H1 (cell line): ENCODE data around the gene PARD3. TPM values are rescaled to one million over a fixed set of nuclear protein-coding genes. Genes with fewer than 3 reads are reported as not detected.

Experiments
- CTCF ChIA-PET: fragments of 300-600 bp; sonication (Branson Sonifier 250); formaldehyde crosslinking; loops from one replicate; lab custom pipeline; 2021; ENCODE audit not compliant: partially characterized antibody; lab: Charles Lee
- POLR2A ChIA-PET: fragments of 300-600 bp; sonication (Branson Sonifier 250); formaldehyde crosslinking; loops from one replicate; lab custom pipeline; 2021; ENCODE audit warnings: inconsistent platforms; ENCODE audit not compliant: partially characterized antibody; lab: Charles Lee
- DNase-seq, 2 experiments: peaks; one replicate each; pipeline versions ENCODE4 v3.0.0 to v3.0.0-alpha.2; 2010 to 2022; ENCODE audit warnings: low spot score in 2 of 2, low read depth in 1 of 2, mixed read lengths in 1 of 2
- FAIRE-seq: peaks from 2 replicates; lab custom pipeline; 2011; peaks lifted over from hg19 to GRCh38; lab: Jason Lieb, UNC
- H2AFZ ChIP-seq: 2 replicates; pipeline ENCODE4 v1.8.1; 2012; ENCODE audit warnings: low read length, inconsistent platforms
- H2AK5ac ChIP-seq: 2 replicates; pipeline ENCODE4 v1.6.1; 2013; ENCODE audit warnings: low read depth, low read length
- H2BK120ac ChIP-seq: replicated peaks from 2 replicates; pipeline ENCODE3; 2013; ENCODE audit warnings: low read depth, low read length, inconsistent platforms
- H2BK12ac ChIP-seq: 2 replicates; pipeline ENCODE4 v1.6.1; 2013; ENCODE audit warnings: low read depth, low read length
- H2BK15ac ChIP-seq: 2 replicates; pipeline ENCODE4 v1.6.1; 2013; ENCODE audit warnings: low read length
- H2BK20ac ChIP-seq: 2 replicates; pipeline ENCODE4 v1.6.1; 2013; ENCODE audit warnings: low read length
- H2BK5ac ChIP-seq: 2 replicates; pipeline ENCODE4 v1.6.1; 2013; ENCODE audit warnings: low read depth, low read length
- H3K14ac ChIP-seq: 2 replicates; pipeline ENCODE4 v1.6.1; 2013; ENCODE audit warnings: inconsistent platforms; ENCODE audit not compliant: insufficient read length
- H3K18ac ChIP-seq: 2 replicates; pipeline ENCODE4 v1.6.1; 2013; ENCODE audit warnings: low read length; ENCODE audit errors: extremely low read depth
- H3K23ac ChIP-seq: 2 replicates; pipeline ENCODE4 v1.6.1; 2013; ENCODE audit warnings: inconsistent platforms; ENCODE audit not compliant: insufficient read length
- H3K23me2 ChIP-seq: 2 replicates; pipeline ENCODE4 v1.6.1; 2013; ENCODE audit warnings: low read depth, low read length
- H3K27ac ChIP-seq: 2 replicates; pipeline ENCODE4 v1.6.1; 2011; ENCODE audit warnings: low read depth, low read length, inconsistent platforms
- H3K27me3 ChIP-seq, 4 experiments: replicated peaks in 1 of 4; 1 replicate in 1 of 4; 2 replicates in 3 of 4; pipeline versions ENCODE4 v1.6.1 to v1.8.1; 2011 to 2013; ENCODE audit warnings: low read length in 3 of 4, mild to moderate bottlenecking in 3 of 4, inconsistent platforms in 2 of 4, mixed read lengths in 2 of 4, moderate library complexity in 1 of 4; ENCODE audit not compliant: control insufficient read depth in 3 of 4, insufficient read depth in 3 of 4; ENCODE audit errors: extremely low read depth in 1 of 4
- H3K36me3 ChIP-seq, 4 experiments: 2 replicates each; pipeline versions ENCODE4 v1.6.1 to v1.8.1; 2011 to 2013; ENCODE audit warnings: mild to moderate bottlenecking in 4 of 4, low read length in 3 of 4, moderate library complexity in 2 of 4, control low read depth in 1 of 4, inconsistent platforms in 1 of 4; ENCODE audit not compliant: insufficient read depth in 4 of 4, control insufficient read depth in 2 of 4
- H3K4ac ChIP-seq: replicated peaks from 2 replicates; pipeline ENCODE3; 2013; ENCODE audit warnings: low read length, low read depth, mixed read lengths, inconsistent platforms; ENCODE audit not compliant: insufficient read length
- H3K4me1 ChIP-seq, 4 experiments: replicated peaks in 1 of 4; 1 replicate in 1 of 4; 2 replicates in 3 of 4; pipeline versions ENCODE4 v1.6.1 to v1.8.1; 2011 to 2013; ENCODE audit warnings: low read length in 3 of 4, inconsistent platforms in 2 of 4, mixed read lengths in 1 of 4; ENCODE audit not compliant: insufficient read depth in 4 of 4, control insufficient read depth in 3 of 4
- H3K4me2 ChIP-seq, 2 experiments: 2 replicates each; pipeline versions ENCODE4 v1.6.1 to v1.8.1; 2011 to 2013; ENCODE audit warnings: low read depth in 2 of 2, low read length in 2 of 2, control low read depth in 1 of 2, inconsistent platforms in 1 of 2, mild to moderate bottlenecking in 1 of 2; ENCODE audit not compliant: insufficient read depth in 1 of 2
- H3K4me3 ChIP-seq, 4 experiments: fragments of 200-600, 300-600 bp in 1 of 4; sonication (generic), shearing (Covaris generic), sonication (Bioruptor Twin) in 1 of 4; 2 replicates each; pipeline versions ENCODE4 v1.5.1 to v1.8.1; 2011 to 2016; ENCODE audit warnings: low read length in 4 of 4, low read depth in 3 of 4, control low read depth in 2 of 4, inconsistent platforms in 2 of 4, mild to moderate bottlenecking in 2 of 4, mixed read lengths in 1 of 4, moderate library complexity in 1 of 4; ENCODE audit not compliant: insufficient read depth in 2 of 4; ENCODE audit errors: extremely low read depth in 1 of 4
- H3K56ac ChIP-seq: replicated peaks from 2 replicates; pipeline ENCODE3; 2013; ENCODE audit warnings: low read depth, mild to moderate bottlenecking, mixed read lengths, low read length, inconsistent platforms; ENCODE audit not compliant: insufficient read length
- H3K79me1 ChIP-seq: 2 replicates; pipeline ENCODE4 v1.6.1; 2013; ENCODE audit warnings: low read depth, low read length, control low read depth
- H3K79me2 ChIP-seq, 2 experiments: 2 replicates each; pipeline versions ENCODE4 v1.6.1 to v1.8.1; 2012 to 2013; ENCODE audit warnings: low read length in 2 of 2, mild to moderate bottlenecking in 2 of 2, inconsistent platforms in 1 of 2; ENCODE audit not compliant: insufficient read depth in 2 of 2, control insufficient read depth in 1 of 2
- H3K9ac ChIP-seq, 4 experiments: replicated peaks in 1 of 4; 1 replicate in 1 of 4; 2 replicates in 3 of 4; pipeline versions ENCODE4 v1.6.1 to v1.8.1; 2011 to 2013; ENCODE audit warnings: low read depth in 3 of 4, low read length in 3 of 4, control low read depth in 2 of 4, mild to moderate bottlenecking in 2 of 4, moderate library complexity in 2 of 4, inconsistent platforms in 1 of 4; ENCODE audit errors: extremely low read depth in 1 of 4
- H3K9me3 ChIP-seq, 2 experiments: 2 replicates each; pipeline versions ENCODE4 v1.6.1 to v1.8.1; 2012 to 2013; ENCODE audit warnings: mild to moderate bottlenecking in 2 of 2, moderate library complexity in 2 of 2, control low read depth in 1 of 2, inconsistent platforms in 1 of 2, low read depth in 1 of 2, low read length in 1 of 2, mixed read lengths in 1 of 2; ENCODE audit not compliant: insufficient read depth in 2 of 2
- H4K20me1 ChIP-seq, 2 experiments: replicated peaks in 1 of 2; 2 replicates each; pipeline versions ENCODE3 to v1.8.1; 2011 to 2013; ENCODE audit warnings: inconsistent platforms in 2 of 2, low read length in 2 of 2, mild to moderate bottlenecking in 1 of 2; ENCODE audit not compliant: insufficient read depth in 2 of 2, control insufficient read depth in 1 of 2
- H4K5ac ChIP-seq: 2 replicates; pipeline ENCODE4 v1.6.1; 2013; ENCODE audit warnings: low read length, low read depth, mixed read lengths, inconsistent platforms; ENCODE audit not compliant: insufficient read length
- H4K8ac ChIP-seq: 2 replicates; pipeline ENCODE4 v1.8.0; 2013; ENCODE audit warnings: mild to moderate bottlenecking, moderate library complexity, low read length, inconsistent platforms; ENCODE audit not compliant: insufficient read depth; ENCODE audit errors: extremely low read depth
- H4K91ac ChIP-seq: replicated peaks from 2 replicates; pipeline ENCODE3; 2013; ENCODE audit warnings: low read length, mixed read lengths, inconsistent platforms; ENCODE audit not compliant: insufficient read length
- BRCA1 ChIP-seq: IDR thresholded peaks from 2 replicates; pipeline ENCODE4 v1.6.1; 2012; ENCODE audit warnings: low read depth, low read length, improper control_type of control experiment
- CREB1 ChIP-seq: IDR thresholded peaks from 2 replicates; pipeline ENCODE4 v1.6.1; 2012; ENCODE audit warnings: inconsistent platforms
- CTBP2 ChIP-seq: IDR thresholded peaks from 2 replicates; pipeline ENCODE4 v1.7.0; 2011; ENCODE audit warnings: borderline replicate concordance, mild to moderate bottlenecking, moderate library complexity, mixed read lengths, low read length; ENCODE audit not compliant: insufficient read depth, insufficient read length
- GABPA ChIP-seq: IDR thresholded peaks from 2 replicates; pipeline ENCODE4 v1.6.1; 2011; ENCODE audit warnings: mild to moderate bottlenecking, low read length, moderate library complexity, borderline replicate concordance; ENCODE audit not compliant: insufficient read depth
- JUN ChIP-seq: IDR thresholded peaks from 2 replicates; pipeline ENCODE4 v1.6.1; 2011; ENCODE audit warnings: low read depth, mild to moderate bottlenecking, improper control_type of control experiment, low read length
- JUND ChIP-seq: IDR thresholded peaks from 2 replicates; pipeline ENCODE4 v1.6.1; 2011; ENCODE audit warnings: mild to moderate bottlenecking, improper control_type of control experiment, low read length
- POLR2AphosphoS5 ChIP-seq: IDR thresholded peaks from 2 replicates; pipeline ENCODE4 v1.6.1; 2011; ENCODE audit warnings: low read depth, low read length
- RAD21 ChIP-seq, 2 experiments: IDR thresholded peaks in 1 of 2; conservative IDR thresholded peaks in 1 of 2; 2 replicates each; pipeline ENCODE4 v1.6.1; 2011; ENCODE audit warnings: low read depth in 2 of 2, low read length in 2 of 2, improper control_type of control experiment in 1 of 2, inconsistent platforms in 1 of 2, mild to moderate bottlenecking in 1 of 2, moderate library complexity in 1 of 2
- SIN3A ChIP-seq, 2 experiments: IDR thresholded peaks in 1 of 2; conservative IDR thresholded peaks in 1 of 2; 2 replicates each; pipeline ENCODE4 v1.6.1; 2011 to 2012; ENCODE audit warnings: low read length in 2 of 2, improper control_type of control experiment in 1 of 2, low read depth in 1 of 2, mild to moderate bottlenecking in 1 of 2
- SP2 ChIP-seq: IDR thresholded peaks from 2 replicates; pipeline ENCODE4 v1.6.1; 2012; ENCODE audit warnings: mild to moderate bottlenecking, low read length, inconsistent platforms
- TAF1 ChIP-seq: IDR thresholded peaks from 2 replicates; pipeline ENCODE4 v1.6.1; 2011; ENCODE audit warnings: mild to moderate bottlenecking, low read depth, low read length
- WGBS, 2 experiments: shearing (Covaris generic) in 1 of 2; methylation state at CpG; one replicate each; pipeline versions ENCODE4 v1.1.6 to v1.1.7; 2013 to 2015; ENCODE audit warnings: low lambda C conversion rate in 2 of 2, mixed read lengths in 2 of 2, inconsistent platforms in 1 of 2, low coverage in 1 of 2, missing lambda C conversion rate in 1 of 2; ENCODE audit not compliant: insufficient replicate concordance in 2 of 2, insufficient coverage in 1 of 2, insufficient read length in 1 of 2; ENCODE audit errors: extremely low coverage in 1 of 2, missing lambda C conversion rate in 1 of 2; 5-methylcytosine and 5-hydroxymethylcytosine counted together
- polyA plus RNA-seq, 7 experiments: library from polyadenylated mRNA; depleted of rRNA in 3 of 7; stranded (reverse) in 5 of 7; unstranded in 2 of 7; fragments of >200 nt in 5 of 7; fragments of 200-250 nt in 2 of 7; gene quantifications; 1 replicate in 5 of 7; 2 replicates in 1 of 7; 4 replicates in 1 of 7; pipeline versions ENCODE4 v1.2.1 to v1.2.3, GENCODE V29; 2011 to 2013; ENCODE audit warnings: missing spikeins in 2 of 7, mixed read lengths in 2 of 7
- total RNA-seq: library from RNA; stranded (reverse); fragmentation: NEBNext Ultra II Directional; extraction: Animal tissue kit (Norgen Biotek cat#: 25700); gene quantifications from 2 replicates; pipeline ENCODE4 v1.2.1, GENCODE V29; 2021
- TF ChIP-seq, protein P1 (sequence below): IDR thresholded peaks from 2 replicates; pipeline ENCODE4 v1.6.1; 2011; ENCODE audit warnings: low read length, improper control_type of control experiment
- TF ChIP-seq, protein P2 (sequence below): IDR thresholded peaks from 2 replicates; pipeline ENCODE4 v1.6.1; 2011; ENCODE audit warnings: low read depth, mild to moderate bottlenecking, low read length; ENCODE audit not compliant: insufficient read depth

PARD3 gene
- total and polyA plus RNA-seq, 2 of the 8 experiments (the other 6 are each of a cell fraction or from before 2014, with no cell fraction given): 19.7 to 49.1 TPM

DNA sequence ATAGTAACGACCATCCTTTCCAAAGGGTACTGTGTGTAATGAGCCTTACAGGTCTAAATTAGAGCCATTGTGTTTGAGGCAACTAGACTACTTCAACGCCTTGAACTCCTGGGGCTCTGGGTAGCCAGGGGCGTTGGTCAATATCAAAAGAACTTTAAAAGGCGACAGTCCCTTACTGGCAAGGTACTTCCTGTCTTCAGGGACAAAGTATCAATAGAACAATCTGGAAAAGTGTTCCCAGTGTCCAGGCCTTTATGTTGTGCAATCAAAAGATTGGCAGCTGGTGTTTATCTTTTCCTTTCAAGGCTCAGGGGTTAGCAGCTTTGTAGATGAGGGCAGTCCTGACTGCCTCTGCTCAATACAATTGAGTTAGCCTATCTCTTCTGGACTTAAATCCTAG lies 284.3 kb downstream of the PARD3 start:
- H4K8ac ChIP-seq: no peak overlapping the region
- WGBS, 2 experiments: 90% methylated on average over 4 of the region's 4 CpGs; no CpG with 5 or more reads in 1 of the 2 experiments
- H3K27me3 ChIP-seq: no peaks in the 10 kb centered on the region
- H3K36me3 ChIP-seq: no peaks in the 10 kb centered on the region
- peaks cover 0 to 16% of the 10 kb centered on the region in 2 experiments; a peak in 2 of 4 replicates for H3K79me2 ChIP-seq
- no peak overlapping the region for H3K4ac ChIP-seq
- no peak overlapping the region for H2BK15ac ChIP-seq
- CTCF ChIA-PET: no interaction called here
- no peaks in the 10 kb centered on the region for H3K79me1 ChIP-seq
- H3K23ac ChIP-seq: no peak overlapping the region
- no peaks in the 10 kb centered on the region for H3K23me2 ChIP-seq
- FAIRE-seq (no peak), DNase-seq (no peak)
- no peak overlapping the region for H3K14ac ChIP-seq
- POLR2A ChIA-PET: no interaction called here
- H2BK5ac ChIP-seq: no peak overlapping the region
- H2AK5ac ChIP-seq: no peak overlapping the region
- no peak overlapping the region for H4K91ac ChIP-seq
- H3K18ac ChIP-seq: no peak overlapping the region
- no peak overlapping the region for H2BK20ac ChIP-seq
- no peak overlapping the region for H2AFZ ChIP-seq
- H2BK120ac ChIP-seq: no peak overlapping the region
- H3K27ac ChIP-seq: no peak overlapping the region
- H3K4me3 ChIP-seq: no peak overlapping the region
- H3K4me2 ChIP-seq: no peak overlapping the region
- no peak overlapping the region for H3K56ac ChIP-seq
- H3K9ac ChIP-seq: no peak overlapping the region
- no peak overlapping the region for H4K5ac ChIP-seq
- no peaks in the 10 kb centered on the region for H3K9me3 ChIP-seq
- H4K20me1 ChIP-seq: peaks cover 0 to 2% of the 10 kb centered on the region in 2 experiments
- H3K4me1 ChIP-seq: peaks cover 3 to 25% (median 14%) of the 10 kb centered on the region in 4 experiments; a peak in 6 of 7 replicates
- no peak overlapping the region for H2BK12ac ChIP-seq
- TF ChIP-seq GABPA (no peak), TAF1 (no peak), SIN3A (conservative IDR thresholded peaks at IDR 0.05 in 1 of 2, IDR thresholded peaks at IDR 0.05 in 1 of 2; ENCODE audit: low read depth in 1 of 2, low read length in 2 of 2) (no peak), CTBP2 (no peak), RAD21 (IDR thresholded peaks at IDR 0.05 in 1 of 2, conservative IDR thresholded peaks at IDR 0.05 in 1 of 2; ENCODE audit: low read depth in 2 of 2, low read length in 2 of 2) (no peak), JUN (no peak), SP2 (no peak), BRCA1 (no peak), CREB1 (no peak), POLR2AphosphoS5 (no peak), JUND (no peak)
- TF ChIP-seq, protein P1, sequence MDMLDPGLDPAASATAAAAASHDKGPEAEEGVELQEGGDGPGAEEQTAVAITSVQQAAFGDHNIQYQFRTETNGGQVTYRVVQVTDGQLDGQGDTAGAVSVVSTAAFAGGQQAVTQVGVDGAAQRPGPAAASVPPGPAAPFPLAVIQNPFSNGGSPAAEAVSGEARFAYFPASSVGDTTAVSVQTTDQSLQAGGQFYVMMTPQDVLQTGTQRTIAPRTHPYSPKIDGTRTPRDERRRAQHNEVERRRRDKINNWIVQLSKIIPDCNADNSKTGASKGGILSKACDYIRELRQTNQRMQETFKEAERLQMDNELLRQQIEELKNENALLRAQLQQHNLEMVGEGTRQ: no peak
- TF ChIP-seq, protein P2, sequence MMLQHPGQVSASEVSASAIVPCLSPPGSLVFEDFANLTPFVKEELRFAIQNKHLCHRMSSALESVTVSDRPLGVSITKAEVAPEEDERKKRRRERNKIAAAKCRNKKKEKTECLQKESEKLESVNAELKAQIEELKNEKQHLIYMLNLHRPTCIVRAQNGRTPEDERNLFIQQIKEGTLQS: no peak
